ENCODE results near the gene F12.

Gene F12

DNA sequence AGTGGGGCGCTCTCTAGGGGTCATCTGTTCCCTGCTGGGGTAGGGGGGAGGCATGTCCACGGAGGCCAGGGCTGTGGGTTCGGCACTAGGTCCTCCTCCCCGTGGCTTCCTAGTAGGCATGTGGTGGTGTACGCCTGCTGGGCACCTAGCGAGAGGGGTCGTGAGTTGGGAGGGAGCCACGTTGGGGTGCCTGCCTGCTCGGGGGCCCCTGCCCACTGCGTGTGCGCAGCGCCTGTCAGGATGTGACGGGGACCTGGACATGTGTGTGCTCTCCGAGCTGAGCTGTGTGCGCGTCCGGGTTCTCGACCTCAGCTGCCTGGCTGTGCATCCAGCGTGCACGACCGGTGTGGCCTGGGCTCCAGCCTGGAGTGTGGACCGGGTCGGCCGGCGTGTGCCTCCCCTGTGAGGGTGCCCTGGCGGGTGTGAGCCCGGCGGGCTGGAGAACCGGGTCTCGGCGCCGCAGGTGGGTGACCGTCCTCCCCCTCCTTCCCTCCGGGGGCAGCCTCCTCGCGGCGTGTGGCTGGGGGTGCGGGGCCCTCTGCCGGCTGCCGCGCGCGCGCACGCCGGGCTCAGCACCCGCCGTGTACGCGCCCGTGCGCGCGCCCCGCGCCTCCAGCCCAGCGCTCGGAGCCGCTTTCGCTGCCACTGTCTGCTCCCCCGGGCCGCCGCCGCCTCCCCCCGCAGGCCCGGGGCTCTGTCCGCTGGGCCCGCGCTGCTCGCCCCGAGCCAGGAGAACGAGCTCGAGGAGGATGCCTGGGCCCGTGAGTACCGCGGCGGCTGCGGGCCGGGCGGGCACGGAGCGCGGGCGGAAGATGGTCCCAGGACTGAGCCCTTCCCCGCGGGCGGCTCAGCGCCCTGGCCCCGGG, 37.1 kb upstream of the F12 start, which contains the start of gene PRR7:
TSS of gene PRR7 (plus strand) at position 615 of the 866 bp plus-strand sequence. CDS start 8,254 bp downstream, outside the sequence.
- peak; percentile 88 for DNase-seq

DNA sequence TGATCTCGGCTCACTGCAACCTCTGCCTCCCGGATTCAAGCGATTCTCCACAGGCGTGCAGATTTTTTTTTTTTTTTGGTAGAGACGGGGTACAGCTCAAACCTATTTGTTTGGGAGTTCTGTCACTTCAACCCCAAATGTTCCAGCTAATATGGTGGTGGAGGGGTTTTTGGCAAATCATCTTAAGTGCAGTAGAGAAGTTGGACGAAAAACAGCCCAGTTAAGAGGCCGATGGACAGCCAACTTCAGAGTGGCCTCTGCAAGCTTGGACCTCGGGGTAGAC, 36.5 kb upstream of the F12 start:
- no peak for DNase-seq

- DNase-seq, result no peak
Measured at GRCh38 chr5:177445052-177445916, 35.9 kb upstream of the F12 start.

- no peak for DNase-seq
Measured at GRCh38 chr5:177444106-177445051, 35.0 kb upstream of the F12 start.

DNA sequence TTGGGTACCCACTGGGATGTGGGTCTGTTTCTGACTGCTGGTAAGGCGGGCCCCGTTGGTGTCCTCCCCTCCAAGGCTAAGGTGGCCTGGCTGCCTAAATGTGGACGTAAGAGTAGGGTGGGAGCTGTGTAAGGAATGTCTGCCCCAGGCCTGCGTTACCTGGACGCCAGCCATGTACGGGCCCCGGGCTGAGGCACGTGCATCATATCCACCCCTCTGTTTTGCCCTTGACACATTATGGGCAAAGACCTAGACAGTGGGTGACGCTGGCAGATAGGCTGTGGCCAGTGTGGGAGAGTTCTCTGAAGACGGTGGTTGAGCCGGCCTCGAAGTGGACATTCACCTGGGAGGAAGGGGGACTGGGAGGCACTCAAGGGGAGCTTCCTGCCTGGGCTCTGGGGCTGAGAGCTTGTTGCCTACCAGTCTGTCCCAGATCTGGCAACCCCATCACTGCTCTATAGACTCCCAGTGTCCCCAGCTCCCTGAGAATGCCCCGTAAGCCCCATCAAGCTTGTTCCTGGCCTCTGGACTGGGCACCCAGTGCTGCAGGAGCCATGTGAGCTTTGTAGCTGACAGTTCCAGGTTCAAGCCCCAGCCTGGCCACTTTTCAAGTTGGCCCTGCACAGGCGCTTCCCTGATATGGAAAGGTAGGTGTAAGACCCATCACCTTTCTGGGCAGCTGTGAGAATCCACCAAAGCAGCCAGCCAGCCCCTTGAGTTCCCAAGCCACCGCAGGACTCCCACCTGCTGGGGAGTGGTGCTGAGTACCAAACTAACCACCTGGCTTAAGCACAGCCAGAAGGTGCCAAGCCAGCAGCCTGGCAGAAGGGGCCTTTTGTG, 34.0 kb upstream of the F12 start:
- DNase-seq, result no peak

DNA sequence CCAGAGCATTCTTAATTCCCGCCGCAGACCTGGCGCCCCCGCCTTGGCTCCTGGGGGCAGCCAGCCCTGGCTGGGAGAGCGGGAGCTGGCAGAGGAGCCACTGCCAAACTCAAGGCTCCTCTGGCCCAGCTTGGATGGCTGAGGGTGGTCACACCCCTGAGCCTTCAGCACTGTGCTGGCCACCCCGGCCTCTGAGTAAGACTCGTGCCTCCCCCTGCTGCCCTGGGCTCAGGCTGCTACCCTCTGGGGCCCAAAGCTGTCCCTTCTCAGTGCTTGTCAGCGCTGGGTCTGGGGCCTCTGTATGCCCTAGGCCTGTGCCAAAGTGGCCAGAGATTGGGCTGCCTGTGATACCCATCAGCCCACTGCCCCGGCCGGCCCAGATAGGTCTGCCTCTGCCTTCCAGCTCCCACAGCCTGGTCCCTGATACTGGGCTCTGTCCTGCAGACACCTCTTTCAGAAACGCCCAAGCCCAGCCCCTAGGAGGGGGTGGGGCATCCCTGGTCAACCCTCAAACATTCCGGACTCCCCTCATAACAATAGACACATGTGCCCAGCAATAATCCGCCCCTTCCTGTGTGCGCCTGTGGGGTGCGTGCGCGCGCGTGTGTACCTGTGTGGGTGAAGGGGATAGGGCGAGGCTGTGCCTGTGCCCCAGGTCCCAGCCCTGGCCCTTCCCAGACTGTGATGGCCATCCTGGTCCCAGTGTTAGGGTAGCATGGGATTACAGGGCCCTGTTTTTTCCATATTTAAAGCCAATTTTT, 32.9 kb upstream of the F12 start:
- DNase-seq, result no peak

DNA sequence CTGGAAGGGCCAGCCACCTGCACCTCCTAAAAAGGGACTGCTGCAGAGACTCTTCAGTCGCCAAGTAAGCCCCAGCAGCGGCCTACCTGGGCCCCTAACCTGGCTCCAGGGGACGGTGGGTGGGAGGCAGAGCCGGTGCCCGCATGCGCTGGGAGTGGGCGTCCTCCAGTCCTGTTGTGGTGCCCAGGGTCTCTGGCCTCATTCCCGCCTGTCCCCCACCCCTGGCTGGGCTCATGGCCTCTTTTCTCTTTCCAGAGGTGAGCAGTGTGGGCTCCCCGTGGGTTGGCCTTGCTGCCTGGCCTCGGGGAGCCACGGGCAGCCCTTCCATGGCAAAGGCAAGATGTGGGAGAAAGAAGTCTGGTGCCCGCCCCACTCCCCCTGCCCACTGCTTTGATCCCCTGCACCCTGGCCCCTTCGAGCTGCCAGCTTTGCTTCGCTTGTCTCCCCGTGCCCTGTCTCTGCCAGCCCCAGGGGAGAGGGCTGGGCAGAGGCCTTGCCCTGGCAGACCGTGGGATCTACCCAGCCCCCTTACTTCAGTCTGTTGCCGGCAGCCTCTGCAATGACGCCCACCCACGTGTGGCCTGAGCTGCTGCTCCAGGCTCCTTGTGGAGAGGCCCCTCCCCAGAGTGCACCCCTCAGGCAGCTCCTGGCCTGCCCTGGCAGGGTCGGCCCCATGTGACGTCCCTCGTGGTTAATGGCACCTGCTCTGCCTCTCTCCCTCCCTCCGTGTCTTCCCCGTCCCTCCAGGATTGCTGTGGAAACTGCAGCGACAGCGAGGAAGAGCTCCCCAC, 31.8 kb upstream of the F12 start:
- DNase-seq, result no peak

GRCh38 chr5:177440211-177440989, 31.0 kb upstream of the F12 start:
- DNase-seq, result no peak

GRCh38 chr5:177439518-177440053, 30.2 kb upstream of the F12 start:
- no peak for DNase-seq

- DNase-seq, result no peak
Measured at GRCh38 chr5:177438468-177438867, 29.1 kb upstream of the F12 start.

DNA sequence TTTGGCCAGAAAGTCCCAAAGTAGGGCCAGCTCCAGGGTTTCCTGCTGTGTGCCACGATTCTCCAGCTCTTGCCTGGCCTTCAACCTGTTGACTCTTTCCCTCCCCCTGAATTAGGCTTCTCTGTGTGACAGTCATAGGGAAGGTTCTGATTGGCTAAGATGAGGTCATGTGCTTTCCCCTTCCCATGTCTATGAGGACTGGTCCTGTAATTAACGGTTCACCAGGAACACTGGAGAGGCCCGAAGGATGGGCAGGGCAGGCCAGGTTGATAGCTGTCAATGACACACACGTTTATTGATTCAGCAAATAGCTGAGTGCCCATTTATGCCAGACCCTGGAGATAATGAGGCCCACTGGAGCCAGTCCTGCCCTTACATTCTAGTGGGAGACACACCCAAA, 28.3 kb upstream of the F12 start:
- no peak for DNase-seq

GRCh38 chr5:177435847-177436536, 26.6 kb upstream of the F12 start:
- DNase-seq, result no peak

DNA sequence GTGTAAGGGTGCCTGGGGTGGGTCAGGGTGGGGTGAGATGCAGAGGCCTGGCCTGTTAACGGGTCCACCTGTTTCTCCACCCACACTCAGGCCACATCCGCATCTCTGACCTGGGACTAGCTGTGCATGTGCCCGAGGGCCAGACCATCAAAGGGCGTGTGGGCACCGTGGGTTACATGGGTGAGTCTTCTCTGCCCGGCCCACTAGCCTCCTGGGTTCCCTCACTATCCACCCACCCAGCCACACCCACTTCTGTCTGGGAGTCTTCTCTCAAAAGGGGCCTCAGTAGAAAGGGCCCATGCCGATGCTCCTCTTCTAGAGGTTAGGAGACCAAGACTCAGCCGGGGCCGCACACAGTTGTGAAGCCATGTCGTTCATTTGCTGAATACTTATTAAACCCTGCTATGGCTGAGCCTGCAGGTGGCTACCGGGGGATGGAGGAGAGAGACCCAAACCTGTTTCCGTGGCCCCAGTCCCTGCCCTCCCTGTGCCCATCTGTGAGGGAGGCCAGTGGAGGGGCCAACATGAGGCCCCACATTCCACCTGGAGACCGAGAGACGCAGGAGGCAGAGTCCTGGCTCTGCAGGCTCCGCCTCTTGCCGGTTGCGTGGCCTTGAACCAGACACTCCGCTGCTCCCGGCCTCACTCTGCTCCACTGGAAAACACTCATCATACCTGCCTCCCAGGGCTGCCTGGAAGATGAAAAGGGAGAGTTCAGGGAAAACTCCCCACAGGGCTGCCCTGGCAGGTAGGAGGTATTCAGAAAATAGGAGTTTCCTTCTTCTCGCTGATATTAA, 25.8 kb upstream of the F12 start:
- DNase-seq, result no peak

DNA sequence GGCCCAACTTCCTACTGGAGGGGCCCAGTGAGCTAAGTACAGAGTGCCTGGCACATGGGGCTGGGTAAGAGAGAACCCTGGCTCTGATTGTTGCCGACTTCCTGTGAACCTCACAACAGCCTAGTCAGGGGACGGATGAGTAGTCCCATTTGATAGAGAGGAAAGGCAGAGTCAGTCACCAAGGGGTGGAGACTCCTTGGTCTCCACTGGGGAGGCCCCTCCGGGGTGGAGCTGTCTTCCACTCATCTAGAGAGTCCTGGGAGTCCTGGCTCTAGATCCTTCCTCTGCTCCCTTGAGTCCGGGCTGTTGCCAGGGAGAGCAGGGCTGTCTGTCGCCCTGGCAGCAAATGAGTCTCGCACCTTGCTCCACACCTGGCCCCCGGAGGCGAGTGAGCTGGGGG, 25.1 kb upstream of the F12 start:
- no peak for DNase-seq

DNA sequence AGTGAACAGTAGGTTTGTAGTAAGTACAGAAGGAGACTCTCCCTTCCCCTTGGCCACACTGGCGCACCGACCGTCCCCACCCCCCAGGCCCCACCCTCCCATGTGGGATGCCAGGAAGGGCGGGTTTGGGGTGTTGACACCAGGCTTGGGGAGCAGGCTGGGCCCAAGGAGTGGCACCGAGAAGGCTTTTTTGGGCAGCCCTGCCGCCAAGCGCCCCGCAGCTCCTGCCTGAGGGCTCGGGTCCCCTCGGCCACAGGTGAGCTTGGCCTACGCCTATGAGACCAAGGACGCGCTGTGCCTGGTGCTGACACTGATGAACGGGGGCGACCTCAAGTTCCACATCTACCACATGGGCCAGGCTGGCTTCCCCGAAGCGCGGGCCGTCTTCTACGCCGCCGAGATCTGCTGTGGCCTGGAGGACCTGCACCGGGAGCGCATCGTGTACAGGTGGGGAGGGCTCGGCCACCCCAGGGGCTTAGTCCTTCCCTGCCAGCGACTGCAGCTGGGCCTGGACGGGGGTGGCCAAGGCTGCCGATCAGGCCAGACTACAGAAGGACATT, 24.4 kb upstream of the F12 start:
- no peak for DNase-seq

DNA sequence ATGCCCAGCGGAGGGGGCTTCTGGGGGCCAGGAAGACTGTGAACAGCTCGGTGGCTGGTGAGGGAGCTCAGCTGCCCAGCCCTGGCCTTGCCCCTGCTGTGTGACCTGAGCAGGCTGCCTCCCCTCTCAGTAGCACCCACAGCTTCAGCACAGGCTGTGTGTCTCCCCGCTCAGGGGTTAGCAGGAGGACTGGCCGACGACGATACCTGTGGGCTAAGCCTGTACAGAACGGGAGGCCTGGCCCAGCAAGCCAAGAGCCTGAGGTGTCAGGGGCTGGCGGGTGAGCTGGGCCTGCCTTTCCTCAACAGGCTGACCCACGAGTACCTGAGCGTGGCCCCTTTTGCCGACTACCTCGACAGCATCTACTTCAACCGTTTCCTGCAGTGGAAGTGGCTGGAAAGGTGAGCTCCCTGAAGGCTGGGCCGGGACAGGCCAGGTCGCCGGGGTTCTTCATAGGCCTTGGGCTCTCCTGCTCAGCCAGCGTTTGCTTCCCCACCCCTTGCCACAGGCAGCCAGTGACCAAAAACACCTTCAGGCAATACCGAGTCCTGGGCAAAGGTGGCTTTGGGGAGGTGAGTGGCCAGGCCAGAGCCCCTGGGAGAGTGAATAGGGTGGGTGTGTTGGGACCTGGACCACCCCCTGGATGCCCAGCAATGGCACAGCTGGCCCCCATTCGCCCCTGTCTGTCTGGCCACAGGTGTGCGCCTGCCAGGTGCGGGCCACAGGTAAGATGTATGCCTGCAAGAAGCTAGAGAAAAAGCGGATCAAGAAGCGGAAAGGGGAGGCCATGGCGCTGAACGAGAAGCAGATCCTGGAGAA, 23.7 kb upstream of the F12 start:
- no peak for DNase-seq

Measured in eye (tissue), 1 donor.